Measurements from ENCODE around the gene MAMSTR. TPM values are rescaled to one million over a fixed set of nuclear protein-coding genes. Genes with fewer than 3 reads are reported as not detected.
"Not testable (repeated sequence)": the region's sequence is repeated elsewhere in the genome, so short reads cannot be mapped to it uniquely, and the experiment has no call there.

MAMSTR gene
- total and polyA plus RNA-seq, 9 donors: 29.2 to 160 (median 93.1) TPM

- 100% methylated on average over 3 of the region's 4 CpGs for WGBS (ENCODE audit: insufficient coverage)
- no peaks in the 10 kb centered on the region for H3K27me3 ChIP-seq (ENCODE audit: control insufficient read depth, insufficient read depth, low read length)
- peaks cover 29% of the 10 kb centered on the region for H3K36me3 ChIP-seq (ENCODE audit: control insufficient read depth, insufficient read depth, low read length)
- no peak for DNase-seq
- peaks cover 30% of the 10 kb centered on the region for H3K4me1 ChIP-seq (ENCODE audit: control insufficient read depth, insufficient read depth, low read length)
- H3K27ac ChIP-seq (ENCODE audit: low read length): no peak overlapping the region
- no peak overlapping the region for H3K4me3 ChIP-seq (ENCODE audit: low read length)
- H3K9me3 ChIP-seq (replicated peaks; ENCODE audit: control insufficient read depth, low read depth, low read length): peaks cover 7% of the 10 kb centered on the region
Measured at GRCh38 chr19:48711106-48711662, 8.3 kb downstream of the MAMSTR start.

DNA sequence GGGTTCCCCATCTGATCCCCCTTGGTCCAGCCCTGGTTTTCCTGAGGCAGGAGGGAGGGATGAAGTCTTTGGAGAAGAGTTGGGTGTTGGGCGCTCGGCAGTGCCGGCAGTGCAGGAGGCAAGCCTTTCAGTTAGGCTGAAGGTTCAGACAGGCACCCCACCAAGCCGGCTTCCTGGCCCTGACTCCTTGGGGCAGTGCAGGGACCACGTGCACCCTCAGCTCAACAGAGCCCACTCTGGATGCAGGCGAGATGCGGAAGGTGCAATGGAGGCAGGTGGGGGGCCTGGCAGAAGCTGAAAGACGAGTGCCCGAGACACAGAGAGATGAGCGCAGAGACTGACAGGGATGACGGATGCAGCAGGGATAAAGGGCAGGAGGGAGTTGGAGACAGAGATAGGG lies 11.1 kb downstream of the MAMSTR start:
- WGBS (ENCODE audit: insufficient coverage): 42% methylated on average over 11 of the region's 11 CpGs
- peaks cover 7% of the 10 kb centered on the region for H3K9me3 ChIP-seq (replicated peaks; ENCODE audit: control insufficient read depth, low read depth, low read length)
- no peak overlapping the region for H3K4me3 ChIP-seq (ENCODE audit: low read length)
- no peaks in the 10 kb centered on the region for H3K27me3 ChIP-seq (ENCODE audit: control insufficient read depth, insufficient read depth, low read length)
- DNase-seq: no peak
- peaks cover 15% of the 10 kb centered on the region for H3K36me3 ChIP-seq (ENCODE audit: control insufficient read depth, insufficient read depth, low read length)
- H3K4me1 ChIP-seq (ENCODE audit: control insufficient read depth, insufficient read depth, low read length): peaks cover 9% of the 10 kb centered on the region
- no peak overlapping the region for H3K27ac ChIP-seq (ENCODE audit: low read length)

DNA sequence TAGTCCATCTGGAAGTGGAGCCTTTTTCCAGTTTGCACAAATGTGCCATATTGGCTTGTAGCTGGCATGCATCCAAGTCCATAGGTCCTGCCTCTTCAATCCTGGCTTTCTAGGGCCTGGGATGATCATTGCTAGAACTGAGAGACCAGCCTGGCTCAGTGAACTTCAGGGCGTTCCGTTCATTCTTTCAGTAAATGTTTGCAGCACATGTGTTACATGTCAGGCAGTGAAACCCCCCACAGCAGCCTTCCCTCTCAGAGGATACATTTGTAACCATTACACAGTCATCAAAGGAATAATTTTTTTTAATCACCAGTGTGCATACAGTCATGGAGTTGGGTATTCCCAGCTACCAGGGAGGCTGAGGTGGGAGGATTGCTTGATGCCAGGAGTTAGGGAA lies 14.1 kb downstream of the MAMSTR start:
- no peaks in the 10 kb centered on the region for H3K27me3 ChIP-seq (ENCODE audit: control insufficient read depth, insufficient read depth, low read length)
- no peaks in the 10 kb centered on the region for H3K9me3 ChIP-seq (replicated peaks; ENCODE audit: control insufficient read depth, low read depth, low read length)
- 25% methylated on average over 2 of the region's 2 CpGs for WGBS (ENCODE audit: insufficient coverage)
- H3K4me1 ChIP-seq (ENCODE audit: control insufficient read depth, insufficient read depth, low read length): no peaks in the 10 kb centered on the region
- no peak overlapping the region for H3K27ac ChIP-seq (ENCODE audit: low read length)
- no peak overlapping the region for H3K4me3 ChIP-seq (ENCODE audit: low read length)
- H3K36me3 ChIP-seq (ENCODE audit: control insufficient read depth, insufficient read depth, low read length): no peaks in the 10 kb centered on the region
- no peak for DNase-seq

DNA sequence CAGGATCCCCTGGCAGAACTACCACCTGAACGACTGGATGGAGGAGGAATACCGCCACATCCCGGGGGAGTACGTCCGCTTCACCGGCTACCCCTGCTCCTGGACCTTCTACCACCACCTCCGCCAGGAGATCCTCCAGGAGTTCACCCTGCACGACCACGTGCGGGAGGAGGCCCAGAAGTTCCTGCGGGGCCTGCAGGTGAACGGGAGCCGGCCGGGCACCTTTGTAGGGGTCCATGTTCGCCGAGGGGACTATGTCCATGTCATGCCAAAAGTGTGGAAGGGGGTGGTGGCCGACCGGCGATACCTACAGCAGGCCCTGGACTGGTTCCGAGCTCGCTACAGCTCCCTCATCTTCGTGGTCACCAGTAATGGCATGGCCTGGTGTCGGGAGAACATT lies 16.2 kb downstream of the MAMSTR start:
- Histone ChIP-seq H3K4me1 (ENCODE audit: control insufficient read depth, insufficient read depth, low read length) (no peaks in the 10 kb centered on the region), H3K27me3 (ENCODE audit: control insufficient read depth, insufficient read depth, low read length) (no peaks in the 10 kb centered on the region), H3K36me3 (ENCODE audit: control insufficient read depth, insufficient read depth, low read length) (no peaks in the 10 kb centered on the region), H3K4me3 (ENCODE audit: low read length) (no peak overlapping the region), H3K9me3 (replicated peaks; ENCODE audit: control insufficient read depth, low read depth, low read length) (no peaks in the 10 kb centered on the region), H3K27ac (ENCODE audit: low read length) (no peak overlapping the region)
- no peak for DNase-seq
- 90% methylated on average over 16 of the region's 23 CpGs for WGBS (ENCODE audit: insufficient coverage)

- Histone ChIP-seq H3K27ac (ENCODE audit: low read length) (no peak overlapping the region), H3K4me1 (ENCODE audit: control insufficient read depth, insufficient read depth, low read length) (no peaks in the 10 kb centered on the region), H3K36me3 (ENCODE audit: control insufficient read depth, insufficient read depth, low read length) (no peaks in the 10 kb centered on the region), H3K27me3 (ENCODE audit: control insufficient read depth, insufficient read depth, low read length) (peaks cover 3% of the 10 kb centered on the region), H3K9me3 (replicated peaks; ENCODE audit: control insufficient read depth, low read depth, low read length) (no peaks in the 10 kb centered on the region), H3K4me3 (ENCODE audit: low read length) (no peak overlapping the region)
- DNase-seq: no peak
- 89% methylated on average over 12 of the region's 13 CpGs for WGBS (ENCODE audit: insufficient coverage)
Measured at GRCh38 chr19:48702701-48703100, 16.8 kb downstream of the MAMSTR start.

DNA sequence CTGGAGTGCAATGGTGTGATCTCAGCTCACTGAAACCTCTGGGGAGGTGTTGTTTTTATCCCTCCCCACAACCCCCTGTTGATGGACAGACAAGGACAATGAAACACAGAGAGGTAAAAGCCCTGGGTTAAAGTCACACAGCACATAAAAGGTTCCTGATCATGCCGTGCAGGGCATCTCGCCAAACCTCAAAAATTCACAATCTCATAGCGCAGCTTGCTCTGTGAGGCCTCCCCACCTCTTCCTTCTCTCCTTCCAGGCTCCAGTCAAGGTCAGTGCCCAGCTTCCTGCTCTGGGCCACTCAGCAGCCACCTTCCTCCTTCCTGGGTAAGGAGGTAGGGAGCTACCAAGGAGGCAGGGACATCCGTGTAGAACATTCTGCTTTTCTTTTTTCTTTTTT lies 21.5 kb downstream of the MAMSTR start:
- H3K27ac ChIP-seq (ENCODE audit: low read length): no peak overlapping the region
- H3K4me3 ChIP-seq (ENCODE audit: low read length): no peak overlapping the region
- H3K9me3 ChIP-seq (replicated peaks; ENCODE audit: control insufficient read depth, low read depth, low read length): no peaks in the 10 kb centered on the region
- DNase-seq: no peak
- no peaks in the 10 kb centered on the region for H3K36me3 ChIP-seq (ENCODE audit: control insufficient read depth, insufficient read depth, low read length)
- H3K4me1 ChIP-seq (ENCODE audit: control insufficient read depth, insufficient read depth, low read length): peaks cover 12% of the 10 kb centered on the region
- H3K27me3 ChIP-seq (ENCODE audit: control insufficient read depth, insufficient read depth, low read length): peaks cover 24% of the 10 kb centered on the region
- no CpG with 5 or more reads among the region's 4 CpGs for WGBS (ENCODE audit: insufficient coverage)

GRCh38 chr19:48696353-48697010 lies 23.0 kb downstream of the MAMSTR start:
- H3K4me1 ChIP-seq (ENCODE audit: control insufficient read depth, insufficient read depth, low read length): peaks cover 12% of the 10 kb centered on the region
- H3K27me3 ChIP-seq (ENCODE audit: control insufficient read depth, insufficient read depth, low read length): peaks cover 24% of the 10 kb centered on the region
- H3K4me3 ChIP-seq (ENCODE audit: low read length): no peak overlapping the region
- H3K27ac ChIP-seq (ENCODE audit: low read length): no peak overlapping the region
- H3K36me3 ChIP-seq (ENCODE audit: control insufficient read depth, insufficient read depth, low read length): no peaks in the 10 kb centered on the region
- 4% methylated on average over 25 of the region's 34 CpGs for WGBS (ENCODE audit: insufficient coverage)
- DNase-seq: no peak
- H3K9me3 ChIP-seq (replicated peaks; ENCODE audit: control insufficient read depth, low read depth, low read length): no peaks in the 10 kb centered on the region

DNA sequence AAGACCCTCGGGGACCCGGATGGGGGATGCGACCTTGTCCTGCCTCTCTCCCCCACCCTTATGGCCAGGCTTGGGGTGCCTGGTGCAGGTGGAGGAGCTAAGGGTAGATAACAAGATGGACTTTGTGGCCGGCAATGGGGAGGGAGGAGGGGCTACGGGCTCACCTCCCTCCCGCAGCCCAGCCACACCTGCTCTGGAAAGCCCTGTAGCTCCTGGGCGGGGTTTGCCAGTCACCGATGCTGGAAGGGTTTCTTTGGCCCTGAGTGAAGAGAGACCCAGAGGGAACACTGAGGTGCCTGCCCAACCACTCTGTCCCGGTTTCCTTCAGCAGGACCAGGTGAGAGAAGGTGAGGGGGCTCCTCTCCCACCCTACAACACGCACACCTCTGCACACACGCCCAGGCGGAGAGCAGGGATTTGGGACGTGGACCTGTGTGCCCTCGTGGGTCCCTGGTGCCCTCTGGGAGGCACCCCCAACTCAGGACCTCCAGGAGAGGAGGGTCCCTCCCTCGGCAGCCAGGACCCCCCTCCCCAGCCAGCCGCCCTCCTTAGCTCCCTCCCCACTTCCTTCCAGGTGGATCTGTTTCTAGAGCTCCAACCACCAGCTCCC lies 23.7 kb downstream of the MAMSTR start, which contains the start of gene FUT2:
TSS of gene FUT2 (plus strand) at position 229 of the 610 bp plus-strand sequence. CDS start 6,986 bp downstream, outside the sequence.
- DNase-seq: no peak
- Histone ChIP-seq H3K27ac (ENCODE audit: low read length) (no peak within 1 kb of the TSS), H3K4me1 (ENCODE audit: control insufficient read depth, insufficient read depth, low read length) (peaks cover 12% of the 10 kb centered on the region), H3K4me3 (ENCODE audit: low read length) (no peak within 1 kb of the TSS), H3K9me3 (replicated peaks; ENCODE audit: control insufficient read depth, low read depth, low read length) (no peaks in the 10 kb centered on the region), H3K27me3 (ENCODE audit: control insufficient read depth, insufficient read depth, low read length) (peaks cover 24% of the 10 kb centered on the region), H3K36me3 (ENCODE audit: control insufficient read depth, insufficient read depth, low read length) (no peaks in the 10 kb centered on the region)
- WGBS (ENCODE audit: insufficient coverage): 12% methylated on average over 5 of the region's 16 CpGs

DNA sequence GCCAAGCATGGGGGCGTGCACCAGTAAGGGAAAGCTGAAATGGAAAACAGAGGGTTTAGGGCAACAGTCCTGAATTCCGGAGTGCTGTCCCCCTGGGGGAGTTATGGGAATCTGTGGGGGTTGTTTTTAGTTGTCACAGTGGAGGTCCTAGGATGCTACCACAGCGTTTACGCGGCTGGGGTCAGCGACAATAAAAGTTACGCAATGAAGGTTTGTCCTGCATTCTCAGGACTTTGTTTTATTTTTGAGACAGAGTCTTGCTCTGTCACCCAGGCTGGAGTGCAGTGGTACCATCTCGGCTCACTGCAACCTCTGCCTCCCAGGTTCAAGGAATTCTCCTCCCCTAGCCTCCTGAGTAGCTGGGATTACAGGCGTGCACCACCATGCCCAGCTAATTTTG lies 25.9 kb downstream of the MAMSTR start:
- not testable (repeated sequence) for H3K4me3 ChIP-seq (ENCODE audit: low read length); DNase-seq; H3K9me3 ChIP-seq (replicated peaks; ENCODE audit: control insufficient read depth, low read depth, low read length); H3K27ac ChIP-seq (ENCODE audit: low read length); H3K36me3 ChIP-seq (ENCODE audit: control insufficient read depth, insufficient read depth, low read length)
- Histone ChIP-seq H3K27me3 (ENCODE audit: control insufficient read depth, insufficient read depth, low read length) (peaks cover 24% of the 10 kb centered on the region), H3K4me1 (ENCODE audit: control insufficient read depth, insufficient read depth, low read length) (peaks cover 12% of the 10 kb centered on the region)
- 71% methylated on average over 7 of the region's 9 CpGs for WGBS (ENCODE audit: insufficient coverage)

DNA sequence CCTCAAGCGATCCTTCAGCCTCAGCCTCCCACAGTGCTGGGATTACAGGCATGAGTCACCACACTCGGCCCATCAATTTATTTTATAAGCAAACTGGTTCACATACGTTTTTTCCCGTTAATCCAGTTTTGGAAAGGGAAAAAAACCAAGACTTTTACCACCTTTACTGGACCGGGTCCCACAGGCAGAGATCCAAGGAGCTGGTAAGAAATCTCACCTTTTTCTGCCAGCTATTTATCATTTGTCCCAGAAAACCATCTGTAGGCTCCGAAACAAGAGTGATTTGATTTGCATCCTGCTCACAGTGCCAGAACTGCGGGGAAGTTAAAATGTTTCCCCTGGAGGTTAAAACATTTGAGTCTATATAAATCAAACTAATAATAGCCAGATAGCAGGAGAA lies 30.1 kb downstream of the MAMSTR start:
- Histone ChIP-seq H3K4me1 (ENCODE audit: control insufficient read depth, insufficient read depth, low read length) (no peaks in the 10 kb centered on the region), H3K36me3 (ENCODE audit: control insufficient read depth, insufficient read depth, low read length) (no peaks in the 10 kb centered on the region), H3K4me3 (ENCODE audit: low read length) (no peak overlapping the region), H3K9me3 (replicated peaks; ENCODE audit: control insufficient read depth, low read depth, low read length) (no peaks in the 10 kb centered on the region), H3K27me3 (ENCODE audit: control insufficient read depth, insufficient read depth, low read length) (no peaks in the 10 kb centered on the region), H3K27ac (ENCODE audit: low read length) (no peak overlapping the region)
- 38% methylated on average over 1 of the region's 7 CpGs for WGBS (ENCODE audit: insufficient coverage)
- DNase-seq: peak; percentile 37
